GM23248 (cell line): ENCODE measurements around the gene GRIK5. TPM values are rescaled to one million over a fixed set of nuclear protein-coding genes. Genes with fewer than 3 reads are reported as not detected.
A peak's percentile ranks its signal among the peaks of the same experiment; 100 is the strongest.

ENCODE experiments used
- DNase-seq: peaks from one replicate; pipeline ENCODE4 v3.0.0-alpha.2; 2015
- H2AFZ ChIP-seq: fragments of 200-600 bp; sonication (generic); 2 replicates; pipeline ENCODE4 v1.6.1; 2016; ENCODE audit warnings: antibody characterized with exemption
- H3F3A ChIP-seq: fragments of 200-600 bp; sonication (generic); 2 replicates; pipeline ENCODE4 v1.6.1; 2016; ENCODE audit warnings: mild to moderate bottlenecking, antibody characterized with exemption, mixed run types; ENCODE audit not compliant: insufficient read depth
- H3K27ac ChIP-seq: fragments of 200-600 bp; sonication (generic); 2 replicates; pipeline ENCODE4 v1.5.1; 2016; ENCODE audit warnings: mild to moderate bottlenecking
- H3K27me3 ChIP-seq: fragments of 200-600 bp; sonication (generic); replicated peaks from 2 replicates; pipeline ENCODE4 v1.6.1; 2016; ENCODE audit warnings: mild to moderate bottlenecking; ENCODE audit not compliant: insufficient read depth
- H3K36me3 ChIP-seq: fragments of 200-600 bp; sonication (generic); 2 replicates; pipeline ENCODE4 v1.6.1; 2016; ENCODE audit warnings: low read depth, mild to moderate bottlenecking
- H3K4me1 ChIP-seq: fragments of 200-600 bp; sonication (generic); 2 replicates; pipeline ENCODE4 v1.6.1; 2016; ENCODE audit warnings: mild to moderate bottlenecking; ENCODE audit not compliant: insufficient read depth
- H3K4me2 ChIP-seq: fragments of 200-600 bp; sonication (generic); one replicate; pipeline ENCODE4 v1.6.1; 2016; ENCODE audit warnings: mild to moderate bottlenecking; ENCODE audit not compliant: unreplicated experiment
- H3K4me3 ChIP-seq: fragments of 200-600 bp; sonication (generic); 2 replicates; pipeline ENCODE4 v1.5.1; 2016; ENCODE audit warnings: mild to moderate bottlenecking
- H3K79me2 ChIP-seq: fragments of 200-600 bp; sonication (generic); 2 replicates; pipeline ENCODE4 v1.6.1; 2016; ENCODE audit warnings: mild to moderate bottlenecking; ENCODE audit not compliant: insufficient read depth
- H3K9ac ChIP-seq: fragments of 200-600 bp; sonication (generic); 2 replicates; pipeline ENCODE4 v1.6.1; 2016; ENCODE audit warnings: mild to moderate bottlenecking
- H3K9me2 ChIP-seq: fragments of 200-600 bp; sonication (generic); 2 replicates; pipeline ENCODE4 v1.6.1; 2016; ENCODE audit warnings: mixed run types, mild to moderate bottlenecking, moderate library complexity; ENCODE audit not compliant: insufficient read depth
- H3K9me3 ChIP-seq: fragments of 200-600 bp; sonication (generic); one replicate; pipeline ENCODE4 v1.6.1; 2017; ENCODE audit warnings: low read depth
- H4K20me1 ChIP-seq: fragments of 200-600 bp; sonication (generic); 2 replicates; pipeline ENCODE4 v1.6.0; 2016; ENCODE audit not compliant: insufficient read depth
- EZH2 ChIP-seq: fragments of 200-600 bp; sonication (generic); IDR thresholded peaks from 2 replicates; pipeline ENCODE4 v1.6.1; 2018; ENCODE audit warnings: antibody characterized with exemption, mild to moderate bottlenecking; ENCODE audit not compliant: insufficient read depth, poor library complexity, severe bottlenecking
- EZH2phosphoT487 ChIP-seq: fragments of 200-600 bp; sonication (generic); IDR thresholded peaks from 2 replicates; pipeline ENCODE4 v1.6.1; 2018; ENCODE audit warnings: antibody characterized with exemption, moderate library complexity, mild to moderate bottlenecking, low read depth; ENCODE audit not compliant: insufficient read depth
- WGBS, 2 experiments: methylation state at CpG; one replicate each; pipeline ENCODE4 v1.1.6; 2015 to 2017; ENCODE audit warnings: low lambda C conversion rate in 2 of 2, low coverage in 1 of 2; ENCODE audit errors: missing lambda C conversion rate in 2 of 2; 5-methylcytosine and 5-hydroxymethylcytosine counted together
- in situ Hi-C: fragments of 300-500 bp; cut with MboI; formaldehyde crosslinking; loops from 2 replicates; pipeline ENCODE4 v1.15.0; 2020
- polyA plus RNA-seq: library from polyadenylated mRNA; unstranded; fragments of >200 nt; fragmentation: Nextera tagmentation; extraction: Ambion mirVana; gene quantifications from 2 replicates; pipeline ENCODE4 v1.2.1, GENCODE V29; 2016
- total RNA-seq: library from RNA; depleted of rRNA; stranded (reverse); fragments of >200 nt; shearing (Covaris generic); gene quantifications from 2 replicates; pipeline ENCODE4 v1.2.3, GENCODE V29; 2014

The GRIK5 gene
- total and polyA plus RNA-seq, 2 experiments from 2014 or later, result not detected

DNA sequence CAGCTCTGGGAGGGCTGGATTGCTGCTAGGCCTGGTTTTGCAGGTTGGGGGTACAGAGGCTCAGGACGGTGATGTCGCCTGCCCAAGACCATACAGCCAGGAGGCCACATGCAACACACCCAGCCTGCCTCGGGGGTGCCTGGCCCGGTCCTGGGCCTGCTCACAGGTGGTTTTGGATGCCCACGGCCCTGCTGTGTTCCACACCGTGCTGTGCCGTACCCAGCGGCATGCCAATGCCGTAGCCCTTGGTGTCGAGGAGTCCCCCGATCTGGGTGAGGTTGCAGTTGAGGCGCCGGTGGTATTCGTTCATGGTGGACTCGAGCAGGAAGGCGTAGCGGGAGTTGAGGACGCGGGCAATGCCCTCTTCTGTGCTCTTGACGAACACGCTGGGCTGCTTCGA lies 64.5 kb downstream of the GRIK5 start:
- TF ChIP-seq EZH2 (no peak), EZH2phosphoT487 (no peak)
- Histone ChIP-seq H3F3A (peaks cover 4% of the 10 kb centered on the region; the same call in 1 of the 2 replicates), H3K9me3 (no peaks in the 10 kb centered on the region), H3K27me3 (peaks cover 25% of the 10 kb centered on the region), H3K79me2 (no peaks in the 10 kb centered on the region), H3K9ac (no peak overlapping the region), H3K27ac (no peak overlapping the region), H3K9me2 (no peaks in the 10 kb centered on the region), H3K4me2 (no peak overlapping the region), H2AFZ (no peak overlapping the region), H4K20me1 (no peaks in the 10 kb centered on the region), H3K4me3 (no peak overlapping the region), H3K36me3 (no peaks in the 10 kb centered on the region), H3K4me1 (peaks cover 8% of the 10 kb centered on the region)
- WGBS, 2 experiments, result 76 to 77% methylated on average over 22 of the region's 22 CpGs
- in situ Hi-C loops, result no loop called here
- DNase-seq, result no peak

GRCh38 chr19:42003506-42004294 lies 66.3 kb downstream of the GRIK5 start:
- Histone ChIP-seq H3K9ac (no peak overlapping the region), H3K79me2 (no peaks in the 10 kb centered on the region), H3K9me3 (no peaks in the 10 kb centered on the region), H3K36me3 (no peaks in the 10 kb centered on the region), H4K20me1 (no peaks in the 10 kb centered on the region), H3K4me2 (no peak overlapping the region), H3F3A (no peaks in the 10 kb centered on the region), H3K27me3 (peaks cover 40% of the 10 kb centered on the region), H3K9me2 (no peaks in the 10 kb centered on the region), H3K4me3 (no peak overlapping the region), H2AFZ (no peak overlapping the region), H3K27ac (no peak overlapping the region), H3K4me1 (no peaks in the 10 kb centered on the region)
- TF ChIP-seq EZH2phosphoT487, result no peak
- TF ChIP-seq EZH2, result no peak
- 68 to 73% methylated on average over 14 to 21 of the region's 21 CpGs for WGBS, 2 experiments
- in situ Hi-C loops, result no loop called here
- DNase-seq, result no peak

DNA sequence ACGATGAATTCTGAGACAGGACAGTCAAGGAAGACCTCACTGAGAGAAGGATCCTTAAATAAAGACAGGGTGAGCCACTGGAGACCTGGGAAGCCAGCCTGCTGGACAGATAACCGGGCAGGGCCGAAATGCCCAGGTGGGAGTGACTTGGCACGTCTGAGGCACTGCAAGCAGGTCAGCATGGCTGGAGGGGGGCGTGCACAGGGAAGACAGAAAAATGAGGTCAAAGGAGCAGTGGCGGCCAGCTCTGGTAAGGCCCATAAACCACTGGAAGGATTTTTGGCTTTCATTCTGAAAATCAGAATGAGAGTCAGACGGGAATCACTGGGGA lies 70.2 kb downstream of the GRIK5 start:
- TF ChIP-seq EZH2phosphoT487, result no peak
- no peak for TF ChIP-seq EZH2
- H3K4me2 ChIP-seq, result no peak overlapping the region
- H4K20me1 ChIP-seq, result no peaks in the 10 kb centered on the region
- WGBS, 2 experiments, result 55% methylated on average over 7 of the region's 7 CpGs
- no peaks in the 10 kb centered on the region for H3K79me2 ChIP-seq
- no peak overlapping the region for H3K9ac ChIP-seq
- no peaks in the 10 kb centered on the region for H3F3A ChIP-seq
- no peaks in the 10 kb centered on the region for H3K9me2 ChIP-seq
- peaks cover 40% of the 10 kb centered on the region for H3K27me3 ChIP-seq
- no peaks in the 10 kb centered on the region for H3K4me1 ChIP-seq
- H3K9me3 ChIP-seq, result no peaks in the 10 kb centered on the region
- H3K36me3 ChIP-seq, result no peaks in the 10 kb centered on the region
- DNase-seq, result no peak
- H3K4me3 ChIP-seq, result no peak overlapping the region
- H3K27ac ChIP-seq, result no peak overlapping the region
- no peak overlapping the region for H2AFZ ChIP-seq
- in situ Hi-C loops, result no loop called here

GRCh38 chr19:41999071-41999877 lies 70.7 kb downstream of the GRIK5 start:
- Histone ChIP-seq H3K4me1 (no peaks in the 10 kb centered on the region), H3K9me2 (no peaks in the 10 kb centered on the region), H3K9me3 (no peaks in the 10 kb centered on the region), H3K36me3 (no peaks in the 10 kb centered on the region), H3K79me2 (no peaks in the 10 kb centered on the region), H3K9ac (no peak overlapping the region), H3K4me3 (no peak overlapping the region), H4K20me1 (no peaks in the 10 kb centered on the region), H3K27me3 (peaks cover 40% of the 10 kb centered on the region), H3K4me2 (no peak overlapping the region), H2AFZ (no peak overlapping the region), H3K27ac (no peak overlapping the region), H3F3A (no peaks in the 10 kb centered on the region)
- WGBS, 2 experiments, result 16 to 18% methylated on average over 25 to 40 of the region's 55 CpGs
- in situ Hi-C loops, result no loop called here
- peak; percentile 42 for DNase-seq
- TF ChIP-seq EZH2phosphoT487 (no peak), EZH2 (no peak)
